H4 (cell line): ENCODE measurements around the gene NUP85. TPM values are rescaled to one million over a fixed set of nuclear protein-coding genes. Genes with fewer than 3 reads are reported as not detected.
A peak's percentile ranks its signal among the peaks of the same experiment; 100 is the strongest.
"Not testable (repeated sequence)": the region's sequence is repeated elsewhere in the genome, so short reads cannot be mapped to it uniquely, and the experiment has no call there.

Experiments
- DNase-seq: peaks from one replicate; pipeline ENCODE4 v3.0.0-alpha.2; 2015; ENCODE audit warnings: low spot score
- total RNA-seq: library from RNA; depleted of rRNA; stranded (reverse); fragments of >200 nt; shearing (Covaris generic); gene quantifications from 2 replicates; pipeline ENCODE4 v1.2.3, GENCODE V29; 2014

Gene NUP85
- total RNA-seq, 1 experiment from 2014 or later, result 71.5 TPM

DNA sequence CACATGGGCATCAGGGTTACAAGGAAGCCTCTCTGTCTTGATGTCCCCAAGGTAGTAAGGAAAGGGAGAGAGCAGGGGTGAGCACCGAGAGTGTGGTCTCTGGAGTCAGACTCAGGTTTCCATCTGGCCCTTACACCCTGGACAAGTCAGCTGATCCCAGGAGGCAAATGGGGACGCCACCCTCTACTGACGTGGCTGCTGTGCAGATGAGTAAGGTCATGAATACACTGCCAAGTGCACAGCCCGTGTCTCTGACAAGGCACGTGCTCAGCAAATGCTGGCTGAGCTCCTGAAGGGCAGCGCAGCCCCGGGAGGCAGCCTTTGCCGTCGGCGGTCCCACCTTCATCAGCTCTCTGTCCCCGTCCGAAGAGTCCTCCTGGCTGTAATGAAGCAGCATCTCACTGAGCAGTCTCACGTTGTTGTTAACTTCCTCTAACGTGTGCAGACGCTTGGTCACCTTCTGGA lies 36.5 kb downstream of the NUP85 start:
- no peak for DNase-seq

DNA sequence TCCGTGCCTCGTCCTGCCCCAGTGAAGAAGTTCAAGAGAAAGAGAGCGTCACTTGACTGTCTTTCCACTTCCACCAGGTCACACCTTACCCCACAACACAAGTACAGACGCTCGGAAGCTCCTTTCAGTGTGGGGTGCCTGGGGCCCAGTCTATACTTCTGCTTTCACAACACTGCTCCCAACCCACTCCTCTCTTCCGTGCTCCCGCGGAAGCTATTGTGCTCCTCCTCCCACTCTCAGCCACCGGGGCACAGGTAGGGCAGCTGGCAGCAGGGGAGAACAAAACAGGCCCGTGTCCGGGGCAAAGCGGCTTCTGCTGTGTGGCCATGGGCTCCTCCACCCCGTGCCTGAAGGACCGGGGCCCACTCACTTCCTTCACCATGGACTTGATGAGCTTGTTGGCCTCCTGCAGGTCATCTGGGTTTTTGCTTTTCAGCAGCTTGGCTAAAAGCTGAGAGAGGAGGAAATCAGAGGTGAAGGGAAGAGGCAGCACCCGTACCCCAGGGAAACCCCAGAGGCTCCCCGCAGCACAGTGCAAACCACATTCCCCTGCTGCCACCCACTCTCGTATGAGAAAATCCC lies 37.1 kb downstream of the NUP85 start:
- no peak for DNase-seq

DNA sequence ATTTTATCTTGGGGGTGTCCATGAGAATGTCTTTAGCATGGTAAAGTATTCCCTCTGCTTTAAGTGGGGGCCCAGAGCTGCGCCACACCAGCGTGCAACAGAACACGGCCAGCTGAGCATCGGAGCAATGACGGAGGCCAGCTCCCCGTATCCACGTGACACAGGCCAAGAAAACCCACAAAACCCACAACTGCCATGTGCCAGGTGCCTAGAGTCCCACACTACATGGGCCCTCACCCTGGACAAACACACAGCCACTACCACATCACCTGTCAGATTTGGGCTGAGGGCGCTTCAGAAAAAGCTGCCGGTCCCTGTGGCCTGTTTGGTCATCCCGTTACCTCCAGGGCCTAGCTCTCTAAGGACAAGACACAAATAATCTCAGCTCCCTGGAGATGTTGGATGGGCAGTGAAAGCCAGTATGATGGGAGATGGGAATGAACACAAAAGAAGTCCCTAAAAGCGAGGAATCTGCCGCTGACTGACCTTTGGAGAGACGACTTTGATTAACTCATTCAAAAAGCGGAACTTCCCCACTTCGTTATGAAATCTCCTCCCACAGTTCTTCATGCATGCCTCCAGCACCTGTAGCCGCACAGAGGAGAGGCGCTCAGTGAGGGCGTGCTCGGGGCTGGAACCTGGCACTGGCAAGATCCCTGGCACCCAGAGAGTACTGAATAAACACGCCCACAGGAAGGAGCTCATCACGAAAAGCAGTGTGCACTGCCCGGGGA lies 38.8 kb downstream of the NUP85 start:
- DNase-seq, result no peak

- DNase-seq, result no peak
Measured at GRCh38 chr17:75245011-75245410, 39.5 kb downstream of the NUP85 start.

- DNase-seq, result no peak
Measured at GRCh38 chr17:75246404-75246803, 40.9 kb downstream of the NUP85 start.

- no peak for DNase-seq
Measured at GRCh38 chr17:75249564-75249963, 44.1 kb downstream of the NUP85 start.

DNA sequence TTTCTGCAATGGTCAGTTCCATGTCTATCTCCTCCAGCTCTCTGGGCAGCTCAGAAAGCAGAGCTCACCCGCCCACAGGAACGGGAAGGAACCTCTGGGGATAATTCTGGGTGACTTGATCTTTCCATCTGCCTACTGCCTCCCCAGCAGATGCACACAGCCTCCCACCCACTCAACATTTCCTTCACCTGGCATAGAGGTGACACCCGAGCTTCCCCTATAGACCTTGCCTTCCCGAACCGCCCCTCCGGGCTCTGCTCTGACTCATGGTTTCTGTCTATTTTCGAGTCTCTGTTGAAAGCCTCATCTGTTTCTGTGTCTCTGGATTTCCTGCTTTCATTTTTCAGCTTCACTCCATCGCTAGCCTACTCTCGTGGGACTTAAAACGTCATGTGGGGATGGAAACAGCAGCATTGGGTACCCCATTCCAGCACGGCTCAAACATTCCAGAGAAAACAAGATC lies 44.6 kb downstream of the NUP85 start:
- no peak for DNase-seq

- DNase-seq, result no peak
Measured at GRCh38 chr17:75252039-75252816, 46.7 kb downstream of the NUP85 start.

GRCh38 chr17:75255954-75256698 lies 50.6 kb downstream of the NUP85 start:
- not testable (repeated sequence) for DNase-seq

DNA sequence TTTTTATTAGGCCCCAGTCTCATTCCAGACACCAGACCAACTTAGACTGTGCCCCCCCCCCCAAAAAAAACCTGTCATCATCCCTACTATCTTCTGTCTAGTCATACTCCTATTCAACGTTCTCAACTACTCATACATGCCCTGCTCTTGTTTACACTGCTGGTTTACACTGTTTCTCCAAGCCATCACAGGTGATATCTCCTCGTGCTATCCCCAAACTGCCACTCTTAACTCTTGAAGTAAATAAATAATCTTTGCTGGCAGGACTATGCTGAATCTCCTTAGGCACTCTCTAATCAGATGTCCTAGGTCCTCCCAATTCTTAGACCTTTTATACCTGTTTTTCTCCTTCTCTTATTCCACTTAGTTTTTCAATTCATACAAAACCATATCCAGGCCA lies 51.7 kb downstream of the NUP85 start:
- DNase-seq, result not testable (repeated sequence)

DNA sequence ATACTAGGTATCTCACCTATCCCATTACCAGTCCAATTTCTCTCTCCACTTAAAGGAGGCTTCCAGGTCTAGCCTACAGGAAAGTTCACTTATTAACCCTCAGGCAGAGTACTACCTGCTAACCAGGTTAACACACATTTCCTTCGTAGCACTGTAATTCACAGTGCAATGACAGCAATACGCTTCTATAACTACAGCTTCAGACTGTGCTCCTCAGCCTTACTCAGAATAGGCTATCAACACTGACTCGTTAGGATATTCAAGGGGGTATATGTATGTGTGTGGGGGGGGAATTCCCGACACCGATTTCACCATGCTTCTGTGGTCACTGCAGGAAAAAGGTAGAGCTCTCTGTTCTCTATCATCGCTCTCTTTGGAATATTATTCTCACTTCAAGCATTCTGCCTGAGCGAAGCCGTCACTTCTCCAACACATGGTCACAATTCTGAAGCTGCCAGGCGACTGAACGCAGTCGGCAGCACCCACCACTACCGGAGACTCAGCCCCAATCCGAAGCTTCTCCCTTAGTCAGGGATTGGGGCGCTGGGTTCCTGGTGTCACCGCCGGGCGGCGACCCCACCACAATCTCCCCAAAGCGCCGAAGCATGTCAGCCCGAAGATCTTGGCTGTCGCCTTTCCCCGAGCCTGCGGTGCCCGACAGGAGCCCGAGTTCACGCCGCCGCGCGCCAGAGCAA lies 55.3 kb downstream of the NUP85 start:
- DNase-seq, result no peak

DNA sequence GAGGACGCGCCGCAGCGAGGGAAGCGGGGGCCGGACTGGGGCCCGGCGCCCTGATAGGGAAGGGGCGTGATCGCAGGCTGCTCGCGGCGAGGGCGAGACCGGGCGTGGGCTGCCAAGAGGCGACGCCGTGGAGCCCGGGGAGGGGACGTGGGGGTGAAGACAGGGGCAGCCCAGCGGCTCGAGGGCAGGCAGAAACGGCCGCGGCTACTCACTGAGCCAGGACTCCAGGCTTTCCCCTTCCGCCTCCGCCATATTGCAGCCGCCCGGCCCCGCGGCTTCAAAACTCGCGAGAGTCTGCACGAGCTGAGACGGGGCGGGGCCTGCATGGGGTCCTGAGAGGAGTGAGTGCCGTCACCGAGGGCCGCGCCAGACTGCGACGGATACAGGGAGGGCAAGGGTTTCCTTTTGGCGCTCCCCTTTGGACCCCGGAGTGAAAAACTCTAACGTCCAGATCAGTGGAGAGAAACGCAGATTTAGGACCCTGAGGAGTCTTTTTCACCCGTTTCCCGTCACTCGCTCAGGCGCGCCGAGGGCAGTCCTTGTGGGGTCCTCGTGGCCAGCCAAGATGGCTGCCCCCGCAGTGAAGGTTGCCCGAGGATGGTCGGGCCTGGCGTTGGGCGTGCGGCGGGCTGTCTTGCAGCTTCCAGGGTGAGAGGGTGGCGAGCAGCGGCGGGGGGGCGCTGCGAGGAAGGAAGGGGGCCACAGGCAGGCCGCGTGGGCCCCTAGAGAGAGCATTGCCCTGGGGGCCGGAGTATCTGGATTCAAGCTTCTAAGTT lies 56.0 kb downstream of the NUP85 start, which contains the start of the genes GGA3 and MRPS7:
TSS of gene GGA3 (minus strand) at position 271 of the 776 bp plus-strand sequence. CDS start at position 252, 19 bp downstream.
TSS of gene MRPS7 (plus strand) at position 544 of the 776 bp plus-strand sequence. CDS start at position 566, 22 bp downstream.
- peak; percentile 91 for DNase-seq

DNA sequence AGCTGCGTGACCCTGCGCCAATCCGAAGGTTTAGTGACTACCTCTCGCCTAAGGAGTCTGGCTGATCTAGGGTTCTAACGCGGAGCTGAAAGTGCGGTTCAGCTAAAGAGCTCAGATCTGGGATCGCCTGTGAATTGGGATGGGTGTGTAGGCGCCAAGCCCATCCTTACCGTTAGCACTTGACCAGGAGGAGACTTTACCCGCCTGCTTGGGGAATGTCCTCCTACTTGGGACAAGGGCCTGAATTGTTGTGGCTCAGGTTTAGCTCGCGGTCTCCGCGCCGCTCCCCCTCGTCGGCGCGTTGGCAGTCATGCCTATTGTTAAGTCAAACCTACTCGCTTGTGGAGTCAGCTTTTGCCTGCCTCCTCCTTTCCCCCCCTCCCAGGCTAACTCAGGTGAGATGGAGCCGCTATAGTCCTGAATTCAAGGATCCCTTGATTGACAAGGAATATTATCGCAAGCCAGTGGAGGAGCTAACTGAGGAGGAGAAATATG lies 56.7 kb downstream of the NUP85 start:
- no peak for DNase-seq

GRCh38 chr17:75263055-75263454 lies 57.6 kb downstream of the NUP85 start:
- no peak for DNase-seq

DNA sequence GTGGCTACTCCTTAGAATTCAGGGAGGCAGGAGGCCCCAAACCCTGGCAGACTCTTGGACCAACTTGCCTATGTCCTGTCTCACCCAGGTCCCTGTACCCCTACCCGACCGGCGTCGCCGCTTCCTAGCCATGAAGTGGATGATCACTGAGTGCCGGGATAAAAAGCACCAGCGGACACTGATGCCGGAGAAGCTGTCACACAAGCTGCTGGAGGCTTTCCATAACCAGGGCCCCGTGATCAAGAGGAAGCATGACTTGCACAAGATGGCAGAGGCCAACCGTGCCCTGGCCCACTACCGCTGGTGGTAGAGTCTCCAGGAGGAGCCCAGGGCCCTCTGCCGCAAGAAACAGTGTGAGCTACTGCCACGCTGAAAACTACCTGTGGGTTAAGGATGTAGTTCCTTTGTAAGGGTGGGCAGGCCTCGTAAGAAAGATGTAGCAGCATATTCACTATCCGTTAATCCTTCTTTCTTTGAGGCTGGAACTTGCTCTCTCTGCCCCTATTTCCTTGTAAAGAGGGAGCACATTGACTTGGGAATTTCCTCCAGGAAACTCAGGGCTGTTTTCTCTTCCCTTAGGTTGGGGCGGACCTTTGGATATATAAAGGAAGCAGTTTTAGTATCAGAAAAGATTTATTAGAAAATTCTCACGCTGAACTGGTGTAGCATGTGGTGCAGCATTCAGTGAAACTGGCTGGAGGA lies 60.3 kb downstream of the NUP85 start:
- DNase-seq, result no peak

GRCh38 chr17:75266316-75267152 lies 61.1 kb downstream of the NUP85 start:
- no peak for DNase-seq

GRCh38 chr17:75267153-75267410 lies 61.6 kb downstream of the NUP85 start:
- no peak for DNase-seq

DNA sequence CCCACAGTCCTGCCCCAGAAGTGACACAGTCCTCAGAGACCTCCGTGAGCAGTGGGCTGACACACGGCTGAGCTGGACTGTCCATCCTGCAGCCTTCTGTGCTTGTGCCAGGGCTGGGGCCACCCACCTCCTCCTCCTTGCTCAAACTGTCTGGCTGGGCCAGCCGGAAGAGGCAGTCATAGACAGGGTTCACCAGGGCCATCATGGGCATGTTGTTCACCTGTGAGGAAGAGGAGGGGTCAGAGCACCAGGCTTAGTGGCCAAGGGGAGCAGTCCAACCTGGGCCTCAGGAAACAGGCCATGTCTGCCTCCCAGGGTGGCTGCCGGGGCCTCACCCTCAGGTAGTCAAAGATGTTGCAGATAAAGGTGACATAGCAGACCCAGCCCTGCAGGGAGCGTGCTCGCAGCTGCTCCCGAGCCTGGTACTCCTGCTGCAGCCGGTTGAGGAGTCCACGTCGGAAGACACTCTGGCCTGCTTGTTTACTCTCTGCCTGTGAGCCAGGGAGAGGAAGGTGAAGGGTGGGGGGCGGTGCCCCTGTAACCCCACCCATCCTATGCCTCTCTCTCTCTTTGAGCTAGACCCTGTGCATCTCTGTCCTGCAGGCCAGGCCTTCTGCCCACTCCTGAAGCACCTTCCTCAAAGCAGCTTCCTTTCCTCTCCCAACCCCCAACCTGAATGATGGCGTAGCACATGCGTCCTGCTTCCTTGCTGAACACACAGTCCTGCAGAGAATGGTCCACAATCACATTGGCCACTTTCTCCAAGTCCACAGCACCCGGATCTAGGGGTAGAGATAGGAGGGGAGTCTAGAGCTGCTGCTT lies 62.1 kb downstream of the NUP85 start:
- DNase-seq, result no peak
